SK-N-SH (cell line): Measurements from ENCODE around the gene ROBO4.

Experiments used
- EZH2phosphoT487 ChIP-seq: fragments of 200-600 bp; sonication (generic); IDR thresholded peaks from 2 replicates; pipeline ENCODE4 v1.6.1; 2017; ENCODE audit warnings: low read depth, mixed run types, mild to moderate bottlenecking, antibody characterized with exemption, moderate library complexity, borderline replicate concordance
- POLR2AphosphoS5 ChIP-seq: IDR thresholded peaks from 2 replicates; pipeline ENCODE4 v1.6.1; 2012; ENCODE audit warnings: low read depth, low read length
- RFX5 ChIP-seq: IDR thresholded peaks from 2 replicates; pipeline ENCODE4 v1.6.1; 2012; ENCODE audit warnings: mild to moderate bottlenecking, improper control_type of control experiment, low read length
- SMC3 ChIP-seq: IDR thresholded peaks from 2 replicates; pipeline ENCODE4 v1.6.1; 2012; ENCODE audit warnings: low read depth, low read length, improper control_type of control experiment
- TCF12 ChIP-seq: IDR thresholded peaks from 2 replicates; pipeline ENCODE4 v1.4.0; 2012
- YY1 ChIP-seq: IDR thresholded peaks from 2 replicates; pipeline ENCODE4 v1.4.0; 2012; ENCODE audit warnings: low read depth, mild to moderate bottlenecking
- TF ChIP-seq, protein P1 (sequence below): fragments of 200-600 bp; sonication (generic); IDR thresholded peaks from 2 replicates; pipeline ENCODE4 v1.6.1; 2017; ENCODE audit warnings: antibody characterized with exemption, mild to moderate bottlenecking, moderate library complexity

DNA sequence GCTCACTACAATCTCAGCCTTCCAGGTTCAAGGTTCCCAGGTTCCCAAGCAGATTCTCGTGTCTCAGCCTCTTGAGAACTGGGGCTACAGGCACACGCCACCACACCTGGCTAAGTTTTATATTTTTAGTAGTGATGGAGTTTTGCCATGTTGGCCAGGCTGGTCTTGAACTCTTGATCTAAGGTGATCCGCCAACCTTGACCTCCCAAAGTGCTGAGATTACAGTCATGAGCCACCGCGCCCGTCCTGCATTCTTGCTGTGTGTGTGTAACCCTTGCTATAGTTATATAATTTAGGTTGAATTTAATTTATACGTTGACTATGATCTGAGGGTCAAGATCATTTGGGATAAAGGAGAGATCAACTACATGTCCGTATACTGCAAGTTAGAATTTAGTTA is 61.7 kb downstream of the ROBO4 start:
- TF ChIP-seq YY1 (no peak), SMC3 (no peak), POLR2AphosphoS5 (no peak), EZH2phosphoT487 (no peak), RFX5 (no peak), TCF12 (no peak)
- TF ChIP-seq, protein P1, sequence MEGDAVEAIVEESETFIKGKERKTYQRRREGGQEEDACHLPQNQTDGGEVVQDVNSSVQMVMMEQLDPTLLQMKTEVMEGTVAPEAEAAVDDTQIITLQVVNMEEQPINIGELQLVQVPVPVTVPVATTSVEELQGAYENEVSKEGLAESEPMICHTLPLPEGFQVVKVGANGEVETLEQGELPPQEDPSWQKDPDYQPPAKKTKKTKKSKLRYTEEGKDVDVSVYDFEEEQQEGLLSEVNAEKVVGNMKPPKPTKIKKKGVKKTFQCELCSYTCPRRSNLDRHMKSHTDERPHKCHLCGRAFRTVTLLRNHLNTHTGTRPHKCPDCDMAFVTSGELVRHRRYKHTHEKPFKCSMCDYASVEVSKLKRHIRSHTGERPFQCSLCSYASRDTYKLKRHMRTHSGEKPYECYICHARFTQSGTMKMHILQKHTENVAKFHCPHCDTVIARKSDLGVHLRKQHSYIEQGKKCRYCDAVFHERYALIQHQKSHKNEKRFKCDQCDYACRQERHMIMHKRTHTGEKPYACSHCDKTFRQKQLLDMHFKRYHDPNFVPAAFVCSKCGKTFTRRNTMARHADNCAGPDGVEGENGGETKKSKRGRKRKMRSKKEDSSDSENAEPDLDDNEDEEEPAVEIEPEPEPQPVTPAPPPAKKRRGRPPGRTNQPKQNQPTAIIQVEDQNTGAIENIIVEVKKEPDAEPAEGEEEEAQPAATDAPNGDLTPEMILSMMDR, result no peak
